ENCODE measurements around the gene RASA3.
"Not testable (repeated sequence)": the region's sequence is repeated elsewhere in the genome, so short reads cannot be mapped to it uniquely, and the experiment has no call there.

RASA3 gene

GRCh38 chr13:114112826-114113322, 19.5 kb downstream of the RASA3 start:
- TF ChIP-seq CTCF (IDR thresholded peaks at IDR 0.05; ENCODE audit: low read depth, low read length) = 0 out of 2 replicates have a peak, but pooled peaks have one; percentile 5
- no peak overlapping the region for H3K4me3 ChIP-seq (ENCODE audit: low read depth, low read length)

GRCh38 chr13:114112231-114112825, 20.1 kb downstream of the RASA3 start:
- peak overlapping the region; percentile 34 for H3K4me3 ChIP-seq (ENCODE audit: low read depth, low read length)
- no peak for TF ChIP-seq CTCF (IDR thresholded peaks at IDR 0.05; ENCODE audit: low read depth, low read length)

GRCh38 chr13:114111577-114111976, 20.8 kb downstream of the RASA3 start:
- peak overlapping the region; percentile 34 for H3K4me3 ChIP-seq (ENCODE audit: low read depth, low read length)
- TF ChIP-seq CTCF (IDR thresholded peaks at IDR 0.05; ENCODE audit: low read depth, low read length) = no peak

- H3K4me3 ChIP-seq (ENCODE audit: low read depth, low read length) = not testable (repeated sequence)
These were observed 21.6 kb downstream of the RASA3 start for GRCh38 chr13:114110830-114111189.

- H3K4me3 ChIP-seq (ENCODE audit: low read depth, low read length) = no peak overlapping the region
- TF ChIP-seq CTCF (IDR thresholded peaks at IDR 0.05; ENCODE audit: low read depth, low read length) = no peak
These were observed 22.2 kb downstream of the RASA3 start for GRCh38 chr13:114110091-114110829.

- H3K4me3 ChIP-seq (ENCODE audit: low read depth, low read length) = no peak overlapping the region
- TF ChIP-seq CTCF (IDR thresholded peaks at IDR 0.05; ENCODE audit: low read depth, low read length) = no peak
These were observed 22.8 kb downstream of the RASA3 start for GRCh38 chr13:114109641-114110041.

GRCh38 chr13:114108894-114109293, 23.5 kb downstream of the RASA3 start:
- H3K4me3 ChIP-seq (ENCODE audit: low read depth, low read length) = no peak overlapping the region
- no peak for TF ChIP-seq CTCF (IDR thresholded peaks at IDR 0.05; ENCODE audit: low read depth, low read length)
